Activated CD4-positive, alpha-beta T cell treated with anti-CD3 and anti-CD28 coated beads, Interleukin-2, amount 10 ng/mL, durations not matched to agents 7 days and 5 days (primary cell): ENCODE data around the gene BLTP2. TPM values are rescaled to one million over a fixed set of nuclear protein-coding genes. Genes with fewer than 3 reads are reported as not detected.

Experiments
- CTCF ChIA-PET: fragments of 350-600 bp; sonication (Branson Sonifier 250); formaldehyde crosslinking; loops from one replicate; lab custom pipeline; 2021; ENCODE audit warnings: antibody characterized with exemption; lab: Charles Lee
- POLR2A ChIA-PET: fragments of 350-600 bp; sonication (Branson Sonifier 250); formaldehyde crosslinking; loops from one replicate; lab custom pipeline; 2021; ENCODE audit warnings: antibody characterized with exemption; lab: Charles Lee
- DNase-seq: peaks from one replicate; pipeline ENCODE4 v3.0.0-alpha.2; 2020
- H3K27ac Mint-ChIP-seq: one replicate; pipeline ENCODE4 v1.8.0; 2021; ENCODE audit warnings: mild to moderate bottlenecking, moderate library complexity, mixed read lengths
- H3K27me3 Mint-ChIP-seq: one replicate; pipeline ENCODE4 v1.8.0; 2021; ENCODE audit warnings: mixed read lengths
- H3K36me3 Mint-ChIP-seq: one replicate; pipeline ENCODE4 v1.8.0; 2021; ENCODE audit warnings: low read depth, mixed read lengths
- H3K4me1 Mint-ChIP-seq: one replicate; pipeline ENCODE4 v1.8.0; 2021; ENCODE audit warnings: mixed read lengths
- H3K4me3 Mint-ChIP-seq: one replicate; pipeline ENCODE4 v1.8.0; 2021; ENCODE audit warnings: mild to moderate bottlenecking, moderate library complexity, mixed read lengths
- H3K9me3 Mint-ChIP-seq: one replicate; pipeline ENCODE4 v1.8.0; 2021; ENCODE audit warnings: mixed read lengths
- total RNA-seq, 2 experiments: library from RNA; stranded (reverse); gene quantifications; one replicate each; pipeline ENCODE4 v1.2.3, GENCODE V29; 2021

BLTP2 gene
- 100 to 1,000 TPM; 144 to 145 TPM for total RNA-seq

- peak; percentile 97 for DNase-seq
- Mint-ChIP-seq H3K9me3 (no peaks in the 10 kb centered on the region), H3K27ac (peak within 1 kb of the TSS; percentile 94), H3K27me3 (no peaks in the 10 kb centered on the region), H3K36me3 (peaks cover 47% of the 10 kb centered on the region), H3K4me1 (peaks cover 39% of the 10 kb centered on the region), H3K4me3 (peak within 1 kb of the TSS; percentile 90)
- ChIA-PET POLR2A (interaction anchor here (1.2 to 2.0 kb wide), 2 partner anchors 16 to 68 kb away, joined by 3 to 8 read pairs; partner anchors contain the start of genes ALDOC, SDF2 and SUPT6H), CTCF (interaction anchor here (0.5 to 4.3 kb wide), 8 partner anchors 10 to 915 kb away, joined by 3 to 21 read pairs (median 4); partner anchors contain the start of genes NEK8, SDF2 and SUPT6H)
These were observed at the start of gene BLTP2 for GRCh38 chr17:28644787-28645575. Gene BLTP2, minus strand, starts transcription at chr17:28645158. Its CDS starts 102 bp downstream, at chr17:28645056.

DNA sequence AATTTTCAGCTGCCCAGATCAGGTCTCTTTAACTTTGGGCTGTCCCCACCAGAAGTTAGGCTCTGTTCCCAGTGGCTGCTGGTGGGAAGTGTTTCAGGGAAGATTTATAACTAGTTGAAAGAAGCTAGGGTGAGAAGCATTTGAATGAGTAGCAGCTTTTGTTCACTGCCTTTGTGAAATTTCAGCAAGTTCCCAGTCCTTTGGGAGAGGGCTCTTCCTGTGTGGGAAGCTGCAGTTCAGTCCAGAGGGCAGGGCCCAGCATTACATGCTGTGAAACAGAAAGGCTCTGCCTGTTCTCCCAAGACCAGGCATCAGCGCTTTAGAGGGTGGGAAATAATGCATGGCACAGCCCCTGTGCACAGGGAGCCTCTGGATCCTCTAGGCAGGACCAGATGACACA lies 48.9 kb upstream of the BLTP2 start:
- no peaks in the 10 kb centered on the region for H3K4me1 Mint-ChIP-seq
- no peak overlapping the region for H3K4me3 Mint-ChIP-seq
- no peaks in the 10 kb centered on the region for H3K9me3 Mint-ChIP-seq
- ChIA-PET CTCF (no interaction called here), POLR2A (no interaction called here)
- H3K36me3 Mint-ChIP-seq, result peaks cover 59% of the 10 kb centered on the region
- no peak for DNase-seq
- no peaks in the 10 kb centered on the region for H3K27me3 Mint-ChIP-seq
- H3K27ac Mint-ChIP-seq, result no peak overlapping the region

DNA sequence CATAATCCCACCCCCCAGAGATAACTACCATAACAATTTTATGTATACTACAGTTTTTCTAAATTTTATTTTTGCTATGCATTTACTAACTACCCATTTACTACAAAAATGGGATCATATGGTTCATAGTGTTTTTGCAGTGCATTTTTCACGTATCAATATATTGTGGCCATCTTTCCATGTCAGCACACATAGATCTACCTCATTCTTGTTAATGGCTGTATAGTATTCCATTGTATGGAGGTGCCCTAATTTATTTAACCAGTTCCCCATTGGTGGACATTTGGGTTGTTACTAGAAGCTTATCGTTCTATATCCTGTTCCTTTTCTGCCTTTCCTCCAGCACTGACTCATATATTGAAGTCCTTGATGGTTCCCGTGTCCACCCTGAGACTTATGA lies 44.1 kb upstream of the BLTP2 start:
- Mint-ChIP-seq H3K9me3 (no peaks in the 10 kb centered on the region), H3K27me3 (no peaks in the 10 kb centered on the region), H3K27ac (no peak overlapping the region), H3K36me3 (peaks cover 68% of the 10 kb centered on the region), H3K4me3 (no peak overlapping the region), H3K4me1 (no peaks in the 10 kb centered on the region)
- DNase-seq, result no peak
- ChIA-PET POLR2A (no interaction called here), CTCF (interaction anchor here (0.8 to 1.7 kb wide), 2 partner anchors 13 to 47 kb away, joined by 3 to 4 read pairs; no protein-coding TSS in a partner anchor)

- no peak for DNase-seq
- POLR2A ChIA-PET, result no interaction called here
- no peaks in the 10 kb centered on the region for H3K27me3 Mint-ChIP-seq
These were observed 43.5 kb upstream of the BLTP2 start for GRCh38 chr17:28688481-28688880.

GRCh38 chr17:28686296-28686695 lies 41.3 kb upstream of the BLTP2 start:
- Mint-ChIP-seq H3K36me3 (peaks cover 74% of the 10 kb centered on the region), H3K4me1 (no peaks in the 10 kb centered on the region), H3K4me3 (no peak overlapping the region), H3K27ac (no peak overlapping the region), H3K9me3 (no peaks in the 10 kb centered on the region), H3K27me3 (no peaks in the 10 kb centered on the region)
- POLR2A ChIA-PET, result no interaction called here
- CTCF ChIA-PET, result no interaction called here
- no peak for DNase-seq

More at GRCh38 chr17:28688481-28688880, 43.5 kb upstream of the BLTP2 start:
- no peaks in the 10 kb centered on the region for H3K9me3 Mint-ChIP-seq
- H3K27ac Mint-ChIP-seq, result no peak overlapping the region
- no peak overlapping the region for H3K4me3 Mint-ChIP-seq
- no peaks in the 10 kb centered on the region for H3K4me1 Mint-ChIP-seq
- H3K36me3 Mint-ChIP-seq, result peaks cover 67% of the 10 kb centered on the region
- CTCF ChIA-PET, result interaction anchor here (1.4 to 1.7 kb wide), 3 partner anchors 9 to 67 kb away, joined by 3 to 5 read pairs (median 4); no protein-coding TSS in a partner anchor

- Mint-ChIP-seq H3K4me1 (no peaks in the 10 kb centered on the region), H3K4me3 (no peak overlapping the region), H3K36me3 (peaks cover 78% of the 10 kb centered on the region), H3K9me3 (no peaks in the 10 kb centered on the region), H3K27ac (no peak overlapping the region), H3K27me3 (no peaks in the 10 kb centered on the region)
- ChIA-PET CTCF (no interaction called here), POLR2A (no interaction called here)
- no peak for DNase-seq
These were observed 40.4 kb upstream of the BLTP2 start for GRCh38 chr17:28685366-28685765.

- Mint-ChIP-seq H3K36me3 (peaks cover 76% of the 10 kb centered on the region), H3K4me3 (no peak overlapping the region), H3K4me1 (no peaks in the 10 kb centered on the region), H3K27ac (no peak overlapping the region), H3K27me3 (no peaks in the 10 kb centered on the region), H3K9me3 (no peaks in the 10 kb centered on the region)
- CTCF ChIA-PET, result no interaction called here
- no peak for DNase-seq
- POLR2A ChIA-PET, result no interaction called here
These were observed 40.0 kb upstream of the BLTP2 start for GRCh38 chr17:28684963-28685362.

- Mint-ChIP-seq H3K36me3 (peaks cover 65% of the 10 kb centered on the region), H3K27ac (no peak overlapping the region), H3K9me3 (no peaks in the 10 kb centered on the region), H3K4me3 (no peak overlapping the region), H3K27me3 (no peaks in the 10 kb centered on the region), H3K4me1 (no peaks in the 10 kb centered on the region)
- no peak for DNase-seq
- POLR2A ChIA-PET, result no interaction called here
- CTCF ChIA-PET, result interaction anchor here (0.9 to 2.5 kb wide), 4 partner anchors 33 to 44 kb away, joined by 3 to 7 read pairs (median 5); partner anchors contain the start of genes BLTP2, RPL23A and TLCD1
These were observed 37.7 kb upstream of the BLTP2 start for GRCh38 chr17:28682655-28683054.

- ChIA-PET POLR2A (no interaction called here), CTCF (interaction anchor here (1.6 to 2.0 kb wide), 3 partner anchors 13 to 50 kb away, joined by 3 to 7 read pairs (median 5); partner anchors contain the start of genes SDF2, SUPT6H and TLCD1)
- peak overlapping the region; percentile 17 for H3K27ac Mint-ChIP-seq
- H3K4me3 Mint-ChIP-seq, result no peak overlapping the region
- H3K27me3 Mint-ChIP-seq, result no peaks in the 10 kb centered on the region
- H3K36me3 Mint-ChIP-seq, result peaks cover 63% of the 10 kb centered on the region
- H3K4me1 Mint-ChIP-seq, result no peaks in the 10 kb centered on the region
- DNase-seq, result peak; percentile 21
- H3K9me3 Mint-ChIP-seq, result no peaks in the 10 kb centered on the region
These were observed 31.0 kb upstream of the BLTP2 start for GRCh38 chr17:28675980-28676379.

DNA sequence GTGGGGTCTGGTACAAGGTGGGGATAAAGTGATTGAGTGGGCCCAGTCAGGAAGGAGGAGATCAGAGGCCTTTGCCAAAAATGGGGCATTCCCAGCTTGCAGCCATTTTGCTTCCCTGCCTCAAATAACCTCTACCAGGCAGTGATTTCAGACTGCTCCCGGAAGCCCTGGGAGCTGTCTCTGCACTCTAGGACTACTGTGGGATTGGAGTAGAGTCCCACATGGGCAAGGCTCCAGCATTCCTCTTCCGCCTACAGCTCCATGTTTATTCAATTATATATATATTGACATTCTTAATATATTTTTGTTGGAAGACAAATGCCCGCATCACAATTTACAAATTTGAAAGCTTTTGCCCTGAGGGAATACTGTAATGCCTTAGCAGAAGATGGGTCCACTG lies 30.5 kb upstream of the BLTP2 start:
- no peak for DNase-seq
- POLR2A ChIA-PET, result no interaction called here

GRCh38 chr17:28669918-28670317 lies 25.0 kb upstream of the BLTP2 start:
- CTCF ChIA-PET, result no interaction called here
- Mint-ChIP-seq H3K27ac (no peak overlapping the region), H3K36me3 (peaks cover 52% of the 10 kb centered on the region), H3K4me1 (peaks cover 18% of the 10 kb centered on the region), H3K27me3 (no peaks in the 10 kb centered on the region), H3K4me3 (no peak overlapping the region), H3K9me3 (no peaks in the 10 kb centered on the region)
- POLR2A ChIA-PET, result no interaction called here
- no peak for DNase-seq

More for the DNA sequence above, 30.5 kb upstream of the BLTP2 start:
- Mint-ChIP-seq H3K4me3 (no peak overlapping the region), H3K36me3 (peaks cover 60% of the 10 kb centered on the region), H3K27ac (no peak overlapping the region), H3K27me3 (no peaks in the 10 kb centered on the region), H3K4me1 (no peaks in the 10 kb centered on the region), H3K9me3 (no peaks in the 10 kb centered on the region)
- CTCF ChIA-PET, result interaction anchor here (0.8 to 2.0 kb wide), 4 partner anchors 12 to 51 kb away, joined by 3 to 7 read pairs (median 4); partner anchors contain the start of genes SDF2, SUPT6H and TLCD1

DNA sequence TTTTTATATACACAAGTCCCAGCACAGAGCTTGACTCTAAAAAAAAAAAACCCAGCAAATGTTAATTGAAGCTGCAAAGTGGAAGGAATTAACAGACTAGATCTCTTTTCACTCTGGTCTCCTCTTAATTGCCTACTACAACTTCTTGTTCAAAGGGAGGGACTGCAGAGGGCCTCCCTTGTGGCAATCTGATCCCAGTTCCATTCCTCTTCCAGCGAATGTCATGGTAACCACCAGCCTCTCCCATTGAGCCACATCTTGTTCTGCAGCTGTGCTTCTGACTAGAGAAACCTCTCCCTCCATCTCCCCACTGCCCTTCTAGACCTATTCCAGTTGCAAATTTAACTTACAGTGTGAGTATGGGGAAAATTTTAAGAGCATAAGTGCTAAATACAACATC lies 22.9 kb upstream of the BLTP2 start:
- peaks cover 45% of the 10 kb centered on the region for H3K36me3 Mint-ChIP-seq

GRCh38 chr17:28665994-28666393 lies 21.0 kb upstream of the BLTP2 start:
- DNase-seq, result no peak
- H3K36me3 Mint-ChIP-seq, result peaks cover 32% of the 10 kb centered on the region
- POLR2A ChIA-PET, result no interaction called here

More for the DNA sequence above, 22.9 kb upstream of the BLTP2 start:
- DNase-seq, result no peak
- H3K4me3 Mint-ChIP-seq, result no peak overlapping the region
- ChIA-PET POLR2A (no interaction called here), CTCF (interaction anchor here (0.6 to 3.2 kb wide), 5 partner anchors 10 to 24 kb away, joined by 3 to 12 read pairs (median 4); no protein-coding TSS in a partner anchor)
- H3K9me3 Mint-ChIP-seq, result no peaks in the 10 kb centered on the region
- no peaks in the 10 kb centered on the region for H3K27me3 Mint-ChIP-seq
- peaks cover 37% of the 10 kb centered on the region for H3K4me1 Mint-ChIP-seq
- no peak overlapping the region for H3K27ac Mint-ChIP-seq

More at GRCh38 chr17:28665994-28666393, 21.0 kb upstream of the BLTP2 start:
- peaks cover 45% of the 10 kb centered on the region for H3K4me1 Mint-ChIP-seq
- H3K27me3 Mint-ChIP-seq, result no peaks in the 10 kb centered on the region
- H3K27ac Mint-ChIP-seq, result no peak overlapping the region
- H3K4me3 Mint-ChIP-seq, result no peak overlapping the region
- CTCF ChIA-PET, result interaction anchor here (3.2 kb wide), 1 partner anchor 10 kb away, joined by 12 read pairs; no protein-coding TSS in a partner anchor
- H3K9me3 Mint-ChIP-seq, result no peaks in the 10 kb centered on the region
